CD8-positive, alpha-beta memory T cell (primary cell): ENCODE measurements around the gene FBXL19. TPM values are rescaled to one million over a fixed set of nuclear protein-coding genes. Genes with fewer than 3 reads are reported as not detected.

Source experiments
- CTCF ChIA-PET: fragments of 350-600 bp; sonication (Branson Sonifier 250); formaldehyde crosslinking; loops from one replicate; lab custom pipeline; 2021; ENCODE audit warnings: antibody characterized with exemption; lab: Charles Lee
- POLR2A ChIA-PET: fragments of 350-600 bp; sonication (Branson Sonifier 250); formaldehyde crosslinking; loops from one replicate; lab custom pipeline; 2021; ENCODE audit warnings: antibody characterized with exemption; lab: Charles Lee
- DNase-seq, 5 donors: peaks; one replicate each; pipeline versions ENCODE4 v3.0.0 to v3.0.0-alpha.2; 2020 to 2022; ENCODE audit warnings: mixed read lengths in 1 of 5
- H3K27ac ChIP-seq: one replicate; pipeline ENCODE4 v1.7.0; 2013; ENCODE audit warnings: low read depth, mild to moderate bottlenecking, low read length, moderate library complexity
- H3K27me3 ChIP-seq: 2 replicates; pipeline ENCODE4 v1.7.0; 2013; ENCODE audit warnings: low read length, mild to moderate bottlenecking; ENCODE audit not compliant: insufficient read depth, poor library complexity, severe bottlenecking
- H3K36me3 ChIP-seq: 2 replicates; pipeline ENCODE4 v1.7.0; 2013; ENCODE audit warnings: mild to moderate bottlenecking, low read length, moderate library complexity; ENCODE audit not compliant: insufficient read depth
- H3K4me1 ChIP-seq: 2 replicates; pipeline ENCODE4 v1.7.0; 2013; ENCODE audit warnings: mild to moderate bottlenecking, low read length, moderate library complexity; ENCODE audit not compliant: insufficient read depth
- H3K4me3 ChIP-seq: 2 replicates; pipeline ENCODE4 v1.7.0; 2013; ENCODE audit warnings: mild to moderate bottlenecking, low read length
- H3K9me3 ChIP-seq: 2 replicates; pipeline ENCODE4 v1.7.0; 2013; ENCODE audit warnings: mild to moderate bottlenecking, low read length
- H3K27ac Mint-ChIP-seq, 8 donors: one replicate each; pipeline ENCODE4 v1.8.0; 2020 to 2021; ENCODE audit warnings: mixed read lengths in 8 of 8, mild to moderate bottlenecking in 6 of 8, inconsistent platforms in 3 of 8, moderate library complexity in 3 of 8
- H3K27me3 Mint-ChIP-seq, 2 donors: one replicate each; pipeline ENCODE4 v1.8.0; 2020 to 2021; ENCODE audit warnings: mixed read lengths in 2 of 2, mild to moderate bottlenecking in 1 of 2, moderate library complexity in 1 of 2
- H3K36me3 Mint-ChIP-seq, 3 donors: one replicate each; pipeline ENCODE4 v1.8.0; 2020 to 2021; ENCODE audit warnings: mixed read lengths in 3 of 3, inconsistent platforms in 1 of 3, mild to moderate bottlenecking in 1 of 3
- H3K4me1 Mint-ChIP-seq, 3 donors: one replicate each; pipeline ENCODE4 v1.8.0; 2020 to 2021; ENCODE audit warnings: mixed read lengths in 3 of 3, inconsistent platforms in 1 of 3, mild to moderate bottlenecking in 1 of 3
- H3K4me3 Mint-ChIP-seq, 7 donors: one replicate each; pipeline ENCODE4 v1.8.0; 2020 to 2021; ENCODE audit warnings: mixed read lengths in 7 of 7, mild to moderate bottlenecking in 6 of 7, moderate library complexity in 4 of 7, inconsistent platforms in 2 of 7
- H3K9me3 Mint-ChIP-seq, 5 donors: one replicate each; pipeline ENCODE4 v1.8.0; 2020 to 2022; ENCODE audit warnings: mixed read lengths in 5 of 5, mild to moderate bottlenecking in 3 of 5, moderate library complexity in 2 of 5, inconsistent platforms in 1 of 5
- polyA plus RNA-seq: library from polyadenylated mRNA; unstranded; fragments of 300-500 nt; fragmentation: Illumina TruSeq; gene quantifications from one replicate; pipeline ENCODE4 v1.2.3, GENCODE V29; 2021
- total RNA-seq, 2 experiments: library from RNA; stranded (reverse); gene quantifications; one replicate each; pipeline ENCODE4 v1.2.3, GENCODE V29; 2021

The FBXL19 gene
- total and polyA plus RNA-seq, 3 experiments from 2014 or later = 0.25 to 29.2 (median 28.7) TPM

DNA sequence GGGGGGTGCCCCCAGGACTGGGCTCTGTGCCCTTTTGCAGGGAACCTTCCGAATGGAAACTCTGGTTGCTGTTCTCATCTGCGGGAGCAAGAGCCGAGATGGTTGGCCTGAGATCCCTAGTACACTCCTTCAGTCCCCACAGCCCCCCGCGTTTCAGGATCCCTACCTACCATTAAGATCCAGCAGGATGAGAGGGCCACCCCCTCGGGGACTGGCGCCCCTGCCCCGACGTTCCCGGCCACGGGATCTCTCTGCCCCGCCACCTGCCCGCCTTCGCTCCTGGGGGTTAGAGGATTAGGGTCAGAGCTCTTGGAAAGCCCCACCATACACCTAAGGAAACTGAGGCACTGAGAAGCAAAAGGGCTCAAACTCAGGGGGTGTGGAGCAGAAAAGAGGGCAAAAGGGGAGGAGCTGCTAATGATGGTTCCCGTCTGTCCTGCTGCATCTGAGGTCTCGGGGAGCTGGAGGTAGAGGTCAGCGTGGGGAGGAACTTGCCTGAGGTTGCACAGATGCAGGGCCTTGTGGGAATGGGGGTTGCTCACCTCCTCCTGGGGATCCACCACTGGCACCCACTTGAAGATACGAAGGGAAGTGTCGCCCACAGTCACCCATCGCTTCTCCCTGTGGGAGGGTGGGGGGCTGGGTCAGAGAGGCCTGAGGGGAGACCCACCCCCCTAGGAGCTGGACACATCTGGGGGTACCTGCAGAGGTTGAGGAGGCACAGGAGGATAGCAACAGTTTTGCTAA is 30.5 kb upstream of the FBXL19 start:
- H3K4me1 Mint-ChIP-seq = peaks cover 43 to 59% (median 51%) of the 10 kb centered on the region in 3 donors

DNA sequence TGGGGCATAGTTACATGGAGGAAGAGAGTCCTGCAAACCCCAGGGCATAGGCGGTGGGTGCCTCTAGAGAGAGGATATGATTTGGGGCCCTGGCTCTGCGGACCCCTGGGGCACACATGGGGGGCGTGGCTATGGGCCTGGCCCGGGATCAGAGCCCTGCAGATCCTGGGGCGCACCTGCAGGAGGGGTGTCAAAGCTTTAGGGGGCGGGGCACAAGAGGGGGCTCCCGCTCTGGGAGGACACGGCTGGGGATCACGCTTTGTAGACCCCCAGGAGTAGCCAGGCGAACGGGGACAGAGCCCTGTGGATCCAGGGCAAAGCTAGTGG is 30.0 kb upstream of the FBXL19 start:
- H3K4me3 ChIP-seq = peak overlapping the region; percentile 79
- peak overlapping the region; percentile 35 to 97 (median 86) for H3K27ac Mint-ChIP-seq
- DNase-seq = peak; percentile 17 to 67 (median 33)
- CTCF ChIA-PET = interaction anchor here (0.5 to 5.8 kb wide), 6 partner anchors 8 to 170 kb away, joined by 3 to 33 read pairs (median 4); no protein-coding TSS in a partner anchor
- H3K4me1 ChIP-seq = peaks cover 19% of the 10 kb centered on the region
- no peaks in the 10 kb centered on the region for H3K9me3 Mint-ChIP-seq
- H3K27ac ChIP-seq = peak overlapping the region; percentile 64
- peaks cover 6% of the 10 kb centered on the region for H3K36me3 ChIP-seq
- H3K4me3 Mint-ChIP-seq = peak overlapping the region; percentile 83 to 94 (median 87)
- H3K36me3 Mint-ChIP-seq = peaks cover 0 to 34% (median 11%) of the 10 kb centered on the region in 3 donors
- H3K9me3 ChIP-seq = no peaks in the 10 kb centered on the region
- H3K27me3 ChIP-seq = no peaks in the 10 kb centered on the region
- peaks cover 43 to 59% (median 51%) of the 10 kb centered on the region in 3 donors for H3K4me1 Mint-ChIP-seq
- POLR2A ChIA-PET = interaction anchor here (1.5 to 1.8 kb wide), 3 partner anchors 9 to 19 kb away, joined by 3 to 6 read pairs (median 5); no protein-coding TSS in a partner anchor
- H3K27me3 Mint-ChIP-seq = peaks cover 0 to 2% of the 10 kb centered on the region in 2 donors

More for the DNA sequence above, 30.5 kb upstream of the FBXL19 start:
- Mint-ChIP-seq H3K27me3 (peaks cover 0 to 2% of the 10 kb centered on the region in 2 donors), H3K9me3 (no peaks in the 10 kb centered on the region), H3K27ac (peak overlapping the region; percentile 35 to 97 (median 86)), H3K36me3 (peaks cover 0 to 37% (median 11%) of the 10 kb centered on the region in 3 donors), H3K4me3 (peak overlapping the region; percentile 83 to 94 (median 87))
- Histone ChIP-seq H3K36me3 (peaks cover 6% of the 10 kb centered on the region), H3K4me3 (peak overlapping the region; percentile 79), H3K27me3 (no peaks in the 10 kb centered on the region), H3K27ac (peak overlapping the region; percentile 64), H3K9me3 (no peaks in the 10 kb centered on the region), H3K4me1 (peaks cover 19% of the 10 kb centered on the region)
- DNase-seq = no peak
- ChIA-PET POLR2A (interaction anchor here (1.5 to 1.8 kb wide), 3 partner anchors 9 to 18 kb away, joined by 3 to 6 read pairs (median 5); no protein-coding TSS in a partner anchor), CTCF (interaction anchor here (0.5 to 5.8 kb wide), 8 partner anchors 9 to 169 kb away, joined by 3 to 33 read pairs (median 3); no protein-coding TSS in a partner anchor)

DNA sequence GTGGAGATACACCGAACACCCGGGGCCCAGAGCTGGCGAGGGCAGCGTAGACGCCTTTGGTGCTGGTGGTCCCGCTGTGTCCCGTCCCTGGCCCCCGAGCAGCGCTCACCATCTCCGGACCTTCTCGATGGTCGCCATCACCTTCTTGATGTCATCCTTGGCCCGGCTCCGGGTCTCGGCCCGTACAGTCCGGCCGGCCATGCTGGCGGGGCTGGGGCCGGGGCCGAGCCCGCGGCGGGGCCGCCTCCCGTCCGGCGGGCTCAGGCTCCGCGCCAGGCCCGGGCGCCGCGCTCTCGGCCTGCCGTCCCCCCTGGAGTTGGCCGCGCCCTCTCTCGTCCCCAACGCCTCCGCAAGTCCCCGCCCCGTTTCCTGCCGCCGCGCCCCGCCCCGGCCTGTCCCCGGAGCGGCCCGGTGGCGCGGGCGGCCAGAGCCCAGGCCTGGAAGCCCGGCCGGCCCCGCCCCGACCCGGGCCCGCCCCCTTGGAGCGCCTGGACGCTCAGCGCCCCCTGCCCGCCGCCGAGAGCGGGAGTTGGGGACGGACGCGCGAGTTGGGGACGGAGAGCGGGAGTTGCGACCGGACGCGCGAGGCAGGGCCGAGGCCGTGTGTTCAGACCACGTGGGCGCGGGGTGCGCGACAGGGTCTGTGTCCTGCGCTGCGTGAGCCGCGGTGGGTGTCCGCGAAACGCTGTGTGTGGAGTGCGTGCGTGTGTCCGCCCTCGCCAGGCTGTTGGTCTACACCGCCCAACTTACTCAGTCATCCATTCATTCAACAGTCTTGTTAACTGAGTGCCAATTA is 29.4 kb upstream of the FBXL19 start, which contains the start of gene BCL7C:
Gene BCL7C (minus strand): TSS at position 334 of the 796 bp plus-strand sequence. CDS start 133 bp downstream, at position 201.
- H3K9me3 ChIP-seq = no peaks in the 10 kb centered on the region
- H3K9me3 Mint-ChIP-seq = no peaks in the 10 kb centered on the region
- peaks cover 19% of the 10 kb centered on the region for H3K4me1 ChIP-seq
- POLR2A ChIA-PET = interaction anchor here (1.5 to 1.8 kb wide), 3 partner anchors 8 to 19 kb away, joined by 3 to 6 read pairs (median 5); no protein-coding TSS in a partner anchor
- peaks cover 0 to 2% of the 10 kb centered on the region in 2 donors for H3K27me3 Mint-ChIP-seq
- H3K27ac Mint-ChIP-seq = peak within 1 kb of the TSS; percentile 87 to 97 (median 92)
- H3K27me3 ChIP-seq = no peaks in the 10 kb centered on the region
- DNase-seq = peak; percentile 61 to 86 (median 75)
- peaks cover 0 to 28% (median 6%) of the 10 kb centered on the region in 3 donors for H3K36me3 Mint-ChIP-seq
- peaks cover 2% of the 10 kb centered on the region for H3K36me3 ChIP-seq
- peak within 1 kb of the TSS; percentile 83 to 94 (median 88) for H3K4me3 Mint-ChIP-seq
- H3K27ac ChIP-seq = peak within 1 kb of the TSS; percentile 64
- H3K4me1 Mint-ChIP-seq = peaks cover 41 to 56% (median 47%) of the 10 kb centered on the region in 3 donors
- CTCF ChIA-PET = interaction anchor here (0.5 to 5.8 kb wide), 5 partner anchors 8 to 170 kb away, joined by 3 to 33 read pairs (median 4); no protein-coding TSS in a partner anchor
- peak within 1 kb of the TSS; percentile 79 for H3K4me3 ChIP-seq

DNA sequence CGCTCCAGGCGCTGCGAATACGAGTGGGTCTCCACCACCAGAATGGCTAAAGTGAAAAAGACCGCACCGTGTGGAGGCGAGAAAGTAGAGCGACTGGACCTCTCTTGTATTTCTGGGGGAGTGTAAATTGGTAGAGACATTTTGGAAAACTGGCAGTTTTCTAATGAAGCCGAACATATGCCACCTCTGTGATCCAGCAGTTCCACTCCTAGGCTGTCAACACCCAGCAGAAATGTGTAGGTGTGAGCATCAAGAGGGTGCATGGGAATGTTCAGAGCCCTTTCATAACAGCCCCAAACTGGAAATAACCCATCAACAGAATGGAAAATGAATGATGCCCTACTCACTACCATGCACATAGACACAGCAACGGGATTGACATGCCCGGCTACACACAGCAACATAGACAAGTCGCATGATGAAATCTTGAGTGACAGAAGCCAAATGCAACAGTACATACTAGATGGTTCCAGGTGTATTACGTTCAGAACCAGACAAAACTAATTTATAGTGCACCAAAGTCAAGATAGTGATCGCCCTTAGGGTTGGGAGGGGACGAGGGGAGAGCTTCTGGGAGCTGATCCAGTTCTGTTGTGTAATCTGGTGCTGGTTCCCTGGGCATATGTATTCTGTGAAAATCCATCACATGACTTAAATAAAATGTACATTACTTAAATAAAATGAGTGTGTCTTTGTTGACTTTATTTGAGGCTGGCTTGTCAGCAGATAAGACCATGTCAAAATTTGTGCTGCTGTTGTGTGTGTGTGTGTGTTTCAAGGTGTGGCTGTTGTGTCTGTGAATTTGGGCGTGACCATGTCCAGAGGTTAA is 28.6 kb upstream of the FBXL19 start:
- peak overlapping the region; percentile 78 to 91 (median 87) for H3K4me3 Mint-ChIP-seq
- H3K27ac Mint-ChIP-seq = peak overlapping the region; percentile 87 to 95 (median 92)
- peak in 1 of 5 donors; percentile 23 for DNase-seq
- peaks cover 41 to 54% (median 46%) of the 10 kb centered on the region in 3 donors for H3K4me1 Mint-ChIP-seq
- H3K27ac ChIP-seq = peak overlapping the region; percentile 64
- no peaks in the 10 kb centered on the region for H3K9me3 ChIP-seq
- peaks cover 0 to 23% (median 3%) of the 10 kb centered on the region in 3 donors for H3K36me3 Mint-ChIP-seq
- H3K27me3 Mint-ChIP-seq = peaks cover 0 to 2% of the 10 kb centered on the region in 2 donors
- no peaks in the 10 kb centered on the region for H3K27me3 ChIP-seq
- H3K9me3 Mint-ChIP-seq = no peaks in the 10 kb centered on the region
- CTCF ChIA-PET = no interaction called here
- H3K4me1 ChIP-seq = peaks cover 19% of the 10 kb centered on the region
- no peak overlapping the region for H3K4me3 ChIP-seq
- POLR2A ChIA-PET = interaction anchor here (1.9 kb wide), 1 partner anchor 18 kb away, joined by 6 read pairs; no protein-coding TSS in a partner anchor
- H3K36me3 ChIP-seq = no peaks in the 10 kb centered on the region

DNA sequence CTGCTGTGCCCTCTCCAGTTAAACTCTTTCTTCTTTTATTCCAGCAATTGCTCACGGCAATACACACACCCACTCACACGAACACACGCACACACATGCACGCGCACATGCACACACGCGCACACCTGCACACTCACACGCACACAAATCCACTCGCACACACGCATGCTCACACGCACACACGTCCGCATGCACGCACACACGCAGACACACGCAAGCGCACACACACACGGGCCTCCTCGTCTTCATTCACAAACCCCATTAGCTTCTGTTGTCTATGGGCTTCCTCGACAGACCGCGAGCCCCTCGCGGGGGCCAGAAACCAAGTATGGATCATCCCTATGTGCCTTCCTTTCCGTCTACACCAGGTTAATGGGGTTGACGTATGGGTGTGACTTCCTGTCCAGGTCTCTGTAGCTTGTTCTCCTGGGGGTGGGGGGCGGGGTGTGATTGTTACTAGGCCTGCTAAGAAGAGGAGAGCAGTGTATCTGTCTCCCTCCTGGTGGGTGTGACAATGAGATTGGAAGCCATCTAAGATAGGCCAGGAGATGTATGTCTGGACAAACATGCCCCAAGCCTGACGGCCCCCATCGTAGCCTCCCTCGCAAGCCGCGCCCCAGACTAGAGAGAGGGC is 27.6 kb upstream of the FBXL19 start:
- H3K9me3 ChIP-seq = no peaks in the 10 kb centered on the region
- DNase-seq = peak in 2 of 5 donors; percentile 25 to 30
- peaks cover 42 to 54% (median 48%) of the 10 kb centered on the region in 3 donors for H3K4me1 Mint-ChIP-seq
- POLR2A ChIA-PET = interaction anchor here (1.9 kb wide), 1 partner anchor 19 kb away, joined by 6 read pairs; no protein-coding TSS in a partner anchor
- H3K27ac Mint-ChIP-seq = peak overlapping the region; percentile 66 to 92 (median 86)
- peaks cover 0 to 2% of the 10 kb centered on the region in 2 donors for H3K27me3 Mint-ChIP-seq
- peak overlapping the region; percentile 60 for H3K27ac ChIP-seq
- no peaks in the 10 kb centered on the region for H3K36me3 ChIP-seq
- H3K4me3 ChIP-seq = no peak overlapping the region
- peaks cover 0 to 18% (median 2%) of the 10 kb centered on the region in 3 donors for H3K36me3 Mint-ChIP-seq
- CTCF ChIA-PET = interaction anchor here (1.1 to 1.7 kb wide), 3 partner anchors 10 to 51 kb away, joined by 3 to 5 read pairs (median 3); no protein-coding TSS in a partner anchor
- H3K4me3 Mint-ChIP-seq = peak overlapping the region; percentile 26 to 78 (median 62)
- H3K9me3 Mint-ChIP-seq = no peaks in the 10 kb centered on the region
- H3K4me1 ChIP-seq = peaks cover 20% of the 10 kb centered on the region
- H3K27me3 ChIP-seq = no peaks in the 10 kb centered on the region

DNA sequence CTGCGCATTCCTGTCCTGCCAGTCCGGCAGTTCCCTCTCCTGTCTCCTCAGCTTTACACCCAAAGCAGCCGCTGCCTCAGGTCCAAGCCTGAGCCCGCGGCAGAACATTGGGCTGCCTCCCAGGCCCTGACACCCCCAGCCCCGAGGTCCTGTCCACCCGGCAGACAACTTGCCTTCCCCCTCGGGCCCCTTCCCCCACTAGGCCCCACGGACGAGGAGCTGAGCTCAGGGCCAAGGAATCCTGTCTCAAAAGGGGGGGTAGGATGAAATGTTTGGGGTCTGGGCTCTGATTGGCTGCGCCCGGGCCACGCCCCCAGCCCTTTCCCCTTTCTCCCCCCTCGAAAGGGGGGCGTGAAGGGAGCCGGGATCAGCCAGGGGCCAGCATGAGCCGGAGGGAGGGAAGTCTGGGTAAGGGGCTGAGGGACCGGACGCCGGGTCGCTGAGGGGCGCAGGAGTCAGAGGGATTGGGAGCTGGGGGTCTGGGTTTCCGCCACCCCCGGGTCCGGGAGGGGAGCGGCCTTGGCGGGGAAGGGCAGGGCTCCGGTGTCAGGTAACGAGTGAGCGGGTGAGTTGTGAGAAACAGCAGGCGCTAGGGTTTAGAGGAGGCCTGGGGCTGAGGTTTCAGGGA is 27.0 kb upstream of the FBXL19 start, which contains the start of gene CTF1:
Gene CTF1 (plus strand): TSS at position 354 of the 628 bp plus-strand sequence. CDS start 30 bp downstream, at position 384.
- H3K4me3 Mint-ChIP-seq = peak within 1 kb of the TSS; percentile 46 to 82 (median 62)
- peak within 1 kb of the TSS; percentile 66 to 92 (median 90) for H3K27ac Mint-ChIP-seq
- Histone ChIP-seq H3K27me3 (no peaks in the 10 kb centered on the region), H3K4me1 (peaks cover 26% of the 10 kb centered on the region), H3K27ac (peak within 1 kb of the TSS; percentile 60), H3K9me3 (no peaks in the 10 kb centered on the region), H3K4me3 (peak within 1 kb of the TSS; percentile 32), H3K36me3 (no peaks in the 10 kb centered on the region)
- ChIA-PET POLR2A (interaction anchor here (1.9 kb wide), 1 partner anchor 20 kb away, joined by 6 read pairs; no protein-coding TSS in a partner anchor), CTCF (interaction anchor here (1.1 to 1.7 kb wide), 3 partner anchors 11 to 52 kb away, joined by 3 to 5 read pairs (median 3); no protein-coding TSS in a partner anchor)
- no peaks in the 10 kb centered on the region for H3K9me3 Mint-ChIP-seq
- H3K4me1 Mint-ChIP-seq = peaks cover 48 to 58% (median 52%) of the 10 kb centered on the region in 3 donors
- DNase-seq = no peak
- peaks cover 0 to 14% (median 2%) of the 10 kb centered on the region in 3 donors for H3K36me3 Mint-ChIP-seq
- peaks cover 0 to 2% of the 10 kb centered on the region in 2 donors for H3K27me3 Mint-ChIP-seq
